H9 (cell line): Measurements from ENCODE around the gene IMMP2L. TPM values are rescaled to one million over a fixed set of nuclear protein-coding genes. Genes with fewer than 3 reads are reported as not detected.

ENCODE experiments used
- DNase-seq: peaks from one replicate; pipeline ENCODE4 v3.0.0-alpha.2; 2017
- H2AFZ ChIP-seq: one replicate; pipeline ENCODE4 v1.6.1; 2013; ENCODE audit warnings: mild to moderate bottlenecking, low read length, control low read depth, moderate library complexity
- H2AK5ac ChIP-seq: 2 replicates; pipeline ENCODE4 v1.6.1; 2013; ENCODE audit warnings: low read length, control low read depth, mixed read lengths; ENCODE audit not compliant: insufficient read length
- H2BK120ac ChIP-seq: one replicate; pipeline ENCODE4 v1.6.1; 2013; ENCODE audit warnings: low read depth, mild to moderate bottlenecking, low read length, control low read depth, inconsistent platforms; ENCODE audit not compliant: poor library complexity, severe bottlenecking
- H2BK12ac ChIP-seq: 2 replicates; pipeline ENCODE4 v1.6.1; 2013; ENCODE audit warnings: low read length, control low read depth, mixed read lengths, low read depth; ENCODE audit not compliant: insufficient read length
- H2BK15ac ChIP-seq: 2 replicates; pipeline ENCODE4 v1.6.1; 2013; ENCODE audit warnings: low read depth, low read length, control low read depth
- H2BK20ac ChIP-seq: one replicate; pipeline ENCODE4 v1.6.1; 2013; ENCODE audit warnings: low read depth, mild to moderate bottlenecking, low read length, control low read depth, inconsistent platforms; ENCODE audit not compliant: poor library complexity, severe bottlenecking
- H2BK5ac ChIP-seq: 2 replicates; pipeline ENCODE4 v1.6.1; 2013; ENCODE audit warnings: low read length, control low read depth, mixed read lengths; ENCODE audit not compliant: insufficient read length
- H3K14ac ChIP-seq: 2 replicates; pipeline ENCODE4 v1.6.1; 2013; ENCODE audit warnings: low read length, control low read depth; ENCODE audit not compliant: insufficient read depth
- H3K18ac ChIP-seq: 2 replicates; pipeline ENCODE4 v1.6.1; 2013; ENCODE audit warnings: low read depth, mild to moderate bottlenecking, mixed read lengths, low read length, control low read depth; ENCODE audit not compliant: insufficient read length
- H3K23ac ChIP-seq: 2 replicates; pipeline ENCODE4 v1.6.1; 2013; ENCODE audit warnings: low read length, control low read depth, mixed read lengths, low read depth; ENCODE audit not compliant: insufficient read length
- H3K23me2 ChIP-seq: 2 replicates; pipeline ENCODE4 v1.6.1; 2013; ENCODE audit warnings: low read depth, mild to moderate bottlenecking, mixed read lengths, low read length, control low read depth; ENCODE audit not compliant: insufficient read length, poor library complexity, severe bottlenecking
- H3K27ac ChIP-seq: 2 replicates; pipeline ENCODE4 v1.5.1; 2013; ENCODE audit warnings: low read length, control low read depth, mixed read lengths, low read depth; ENCODE audit not compliant: insufficient read length
- H3K27me3 ChIP-seq: 2 replicates; pipeline ENCODE4 v1.6.1; 2013; ENCODE audit warnings: low read length, control low read depth, inconsistent platforms; ENCODE audit not compliant: insufficient read depth
- H3K4ac ChIP-seq: 2 replicates; pipeline ENCODE4 v1.6.1; 2013; ENCODE audit warnings: low read depth, mild to moderate bottlenecking, control low read depth, inconsistent platforms, low read length, moderate library complexity
- H3K4me1 ChIP-seq: 2 replicates; pipeline ENCODE4 v1.6.1; 2013; ENCODE audit warnings: low read length, control low read depth, inconsistent platforms; ENCODE audit not compliant: insufficient read depth
- H3K4me2 ChIP-seq: 2 replicates; pipeline ENCODE4 v1.6.1; 2013; ENCODE audit warnings: low read length, control low read depth, mixed read lengths; ENCODE audit not compliant: insufficient read length, insufficient read depth
- H3K56ac ChIP-seq: 2 replicates; pipeline ENCODE4 v1.6.1; 2013; ENCODE audit warnings: low read depth, mild to moderate bottlenecking, mixed read lengths, low read length, control low read depth; ENCODE audit not compliant: insufficient read length
- H3K79me1 ChIP-seq: 2 replicates; pipeline ENCODE4 v1.6.1; 2013; ENCODE audit warnings: low read depth, mild to moderate bottlenecking, moderate library complexity, low read length, control low read depth, inconsistent platforms; ENCODE audit not compliant: insufficient read depth, poor library complexity, severe bottlenecking
- H3K79me2 ChIP-seq: 2 replicates; pipeline ENCODE4 v1.6.1; 2013; ENCODE audit warnings: low read length, control low read depth, inconsistent platforms; ENCODE audit not compliant: insufficient read depth
- H3K9ac ChIP-seq: 2 replicates; pipeline ENCODE4 v1.6.1; 2013; ENCODE audit warnings: low read length, control low read depth, mixed read lengths; ENCODE audit not compliant: insufficient read length; ENCODE audit errors: extremely low read depth
- H3K9me3 ChIP-seq: one replicate; pipeline ENCODE4 v1.6.1; 2013; ENCODE audit warnings: low read depth, low read length, inconsistent platforms; ENCODE audit not compliant: control insufficient read depth
- H3T11ph ChIP-seq: one replicate; pipeline ENCODE4 v1.6.1; 2013; ENCODE audit warnings: mild to moderate bottlenecking, low read length, control low read depth, inconsistent platforms
- H4K20me1 ChIP-seq: one replicate; pipeline ENCODE4 v1.6.1; 2013; ENCODE audit not compliant: control insufficient read depth, insufficient read length, insufficient read depth
- H4K5ac ChIP-seq: 2 replicates; pipeline ENCODE4 v1.6.1; 2013; ENCODE audit warnings: low read depth, mild to moderate bottlenecking, mixed read lengths, low read length, control low read depth; ENCODE audit not compliant: insufficient read length
- H4K8ac ChIP-seq: replicated peaks from 2 replicates; pipeline ENCODE4 v1.6.1; 2013; ENCODE audit warnings: low read length, control low read depth, mixed read lengths, low read depth; ENCODE audit not compliant: insufficient read length
- H4K91ac ChIP-seq: 2 replicates; pipeline ENCODE4 v1.6.1; 2013; ENCODE audit warnings: low read depth, mild to moderate bottlenecking, moderate library complexity, mixed read lengths, low read length, control low read depth; ENCODE audit not compliant: insufficient read length
- H3K27ac Mint-ChIP-seq, 3 experiments: 2 replicates in 2 of 3; 3 replicates in 1 of 3; pipeline ENCODE4 v1.8.0; 2020 to 2021; ENCODE audit warnings: mixed read lengths in 3 of 3, mild to moderate bottlenecking in 1 of 3, moderate library complexity in 1 of 3
- H3K27me3 Mint-ChIP-seq: 2 replicates; pipeline ENCODE4 v1.8.0; 2021; ENCODE audit warnings: low read depth, mild to moderate bottlenecking, moderate library complexity, mixed read lengths
- H3K36me3 Mint-ChIP-seq, 3 experiments: 2 replicates in 2 of 3; 3 replicates in 1 of 3; pipeline ENCODE4 v1.8.0; 2020 to 2021; ENCODE audit warnings: low read depth in 3 of 3, mixed read lengths in 3 of 3; ENCODE audit not compliant: insufficient read depth in 1 of 3
- H3K4me1 Mint-ChIP-seq, 2 experiments: 2 replicates each; pipeline ENCODE4 v1.8.0; 2020; ENCODE audit warnings: mixed read lengths in 2 of 2
- H3K4me3 Mint-ChIP-seq, 2 experiments: 2 replicates in 1 of 2; 3 replicates in 1 of 2; pipeline ENCODE4 v1.8.0; 2020 to 2021; ENCODE audit warnings: mild to moderate bottlenecking in 2 of 2, mixed read lengths in 2 of 2, moderate library complexity in 1 of 2
- H3K9me3 Mint-ChIP-seq, 2 experiments: 2 replicates in 1 of 2; 3 replicates in 1 of 2; pipeline ENCODE4 v1.8.0; 2020; ENCODE audit warnings: mild to moderate bottlenecking in 2 of 2, mixed read lengths in 2 of 2, moderate library complexity in 1 of 2
- WGBS: extraction: QIAGEN DNeasy Blood & Tissue Kit; methylation state at CpG from one replicate; pipeline ENCODE4 v1.1.7; 2013; ENCODE audit warnings: missing lambda C conversion rate, low lambda C conversion rate, mixed read lengths; ENCODE audit not compliant: insufficient read length; ENCODE audit errors: extremely low coverage; 5-methylcytosine and 5-hydroxymethylcytosine counted together
- total RNA-seq: library from RNA; stranded (reverse); gene quantifications from 2 replicates; pipeline ENCODE4 v1.2.1, GENCODE V29; 2021
- TF ChIP-seq, protein P1 (sequence below): fragments of 200-600 bp; sonication (generic); conservative IDR thresholded peaks from 3 replicates; pipeline ENCODE4 v1.8.0; 2021; ENCODE audit warnings: antibody characterized with exemption, mild to moderate bottlenecking

Gene IMMP2L
- total RNA-seq, 1 experiment from 2014 or later = 14.7 TPM

DNA sequence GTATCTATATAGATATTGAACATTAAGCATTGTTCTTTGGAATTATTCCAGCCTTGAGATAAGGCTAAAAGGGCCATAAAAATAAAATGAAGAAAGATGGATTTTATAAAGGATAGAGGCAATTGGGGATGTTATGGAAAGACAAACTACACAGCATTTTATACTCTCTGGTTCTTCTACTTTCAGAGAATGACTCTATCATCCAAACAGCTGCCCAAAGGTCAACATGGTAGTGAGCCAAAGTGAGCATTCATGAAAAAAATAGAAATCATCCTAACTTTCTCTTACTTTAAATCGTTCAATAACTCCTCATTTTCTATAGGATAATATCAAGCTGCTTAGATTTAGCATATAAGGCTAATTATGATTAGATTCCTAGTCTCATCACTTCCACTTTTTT lies 25.2 kb downstream of the IMMP2L start:
- no peak overlapping the region for H3K27ac ChIP-seq
- H3K56ac ChIP-seq = no peak overlapping the region
- Mint-ChIP-seq H3K27me3 (no peaks in the 10 kb centered on the region), H3K4me1 (peaks cover 5 to 10% of the 10 kb centered on the region in 2 experiments), H3K27ac (no peak overlapping the region), H3K9me3 (no peaks in the 10 kb centered on the region), H3K4me3 (no peak overlapping the region), H3K36me3 (no peaks in the 10 kb centered on the region)
- H3K27me3 ChIP-seq = no peaks in the 10 kb centered on the region
- no peak overlapping the region for H2BK20ac ChIP-seq
- H2BK12ac ChIP-seq = no peak overlapping the region
- H2BK15ac ChIP-seq = no peak overlapping the region
- H3K4ac ChIP-seq = no peak overlapping the region
- H3K79me2 ChIP-seq = no peaks in the 10 kb centered on the region
- no peaks in the 10 kb centered on the region for H3K9me3 ChIP-seq
- H4K20me1 ChIP-seq = no peaks in the 10 kb centered on the region
- H2BK120ac ChIP-seq = no peak overlapping the region
- H3K23ac ChIP-seq = no peak overlapping the region
- no peak overlapping the region for H3K4me2 ChIP-seq
- no peaks in the 10 kb centered on the region for H3K4me1 ChIP-seq
- no CpG with 5 or more reads among the region's 1 CpG for WGBS
- H4K91ac ChIP-seq = no peak overlapping the region
- H2AK5ac ChIP-seq = no peak overlapping the region
- DNase-seq = no peak
- H2BK5ac ChIP-seq = no peak overlapping the region
- H3K14ac ChIP-seq = no peak overlapping the region
- no peak overlapping the region for H3K9ac ChIP-seq
- no peak overlapping the region for H3K18ac ChIP-seq
- no peak overlapping the region for H4K8ac ChIP-seq
- no peak overlapping the region for H4K5ac ChIP-seq
- no peak overlapping the region for H3T11ph ChIP-seq
- no peaks in the 10 kb centered on the region for H3K79me1 ChIP-seq
- H2AFZ ChIP-seq = no peak overlapping the region
- TF ChIP-seq, protein P1, sequence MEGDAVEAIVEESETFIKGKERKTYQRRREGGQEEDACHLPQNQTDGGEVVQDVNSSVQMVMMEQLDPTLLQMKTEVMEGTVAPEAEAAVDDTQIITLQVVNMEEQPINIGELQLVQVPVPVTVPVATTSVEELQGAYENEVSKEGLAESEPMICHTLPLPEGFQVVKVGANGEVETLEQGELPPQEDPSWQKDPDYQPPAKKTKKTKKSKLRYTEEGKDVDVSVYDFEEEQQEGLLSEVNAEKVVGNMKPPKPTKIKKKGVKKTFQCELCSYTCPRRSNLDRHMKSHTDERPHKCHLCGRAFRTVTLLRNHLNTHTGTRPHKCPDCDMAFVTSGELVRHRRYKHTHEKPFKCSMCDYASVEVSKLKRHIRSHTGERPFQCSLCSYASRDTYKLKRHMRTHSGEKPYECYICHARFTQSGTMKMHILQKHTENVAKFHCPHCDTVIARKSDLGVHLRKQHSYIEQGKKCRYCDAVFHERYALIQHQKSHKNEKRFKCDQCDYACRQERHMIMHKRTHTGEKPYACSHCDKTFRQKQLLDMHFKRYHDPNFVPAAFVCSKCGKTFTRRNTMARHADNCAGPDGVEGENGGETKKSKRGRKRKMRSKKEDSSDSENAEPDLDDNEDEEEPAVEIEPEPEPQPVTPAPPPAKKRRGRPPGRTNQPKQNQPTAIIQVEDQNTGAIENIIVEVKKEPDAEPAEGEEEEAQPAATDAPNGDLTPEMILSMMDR = no peak
- H3K23me2 ChIP-seq = no peaks in the 10 kb centered on the region
